Measurements from ENCODE around the gene DENND6B.
"Not testable (repeated sequence)": the region's sequence is repeated elsewhere in the genome, so short reads cannot be mapped to it uniquely, and the experiment has no call there.

DENND6B gene

GRCh38 chr22:50338042-50338573, 11.3 kb upstream of the DENND6B start:
- DNase-seq: no peak

GRCh38 chr22:50337262-50338041, 10.6 kb upstream of the DENND6B start:
- DNase-seq: no peak

DNA sequence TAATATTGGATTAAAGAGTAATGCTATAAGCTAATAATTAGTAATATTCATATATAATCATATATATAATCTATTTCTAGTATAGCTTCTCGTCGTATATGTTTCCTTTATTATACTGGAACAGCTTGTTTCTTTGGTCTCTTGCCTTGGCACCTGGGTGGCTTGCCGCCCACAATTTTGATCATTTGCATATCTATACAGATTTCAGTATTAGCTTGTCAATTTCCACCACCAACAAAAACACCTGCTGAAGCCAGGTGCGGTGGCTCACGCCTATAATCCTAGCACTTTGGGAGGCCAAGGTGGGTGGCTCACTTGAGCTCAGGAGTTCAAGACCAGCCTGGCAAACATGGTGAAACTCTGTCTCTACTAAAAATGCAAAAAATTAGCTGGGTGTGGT, 7.6 kb upstream of the DENND6B start:
- not testable (repeated sequence) for DNase-seq

DNA sequence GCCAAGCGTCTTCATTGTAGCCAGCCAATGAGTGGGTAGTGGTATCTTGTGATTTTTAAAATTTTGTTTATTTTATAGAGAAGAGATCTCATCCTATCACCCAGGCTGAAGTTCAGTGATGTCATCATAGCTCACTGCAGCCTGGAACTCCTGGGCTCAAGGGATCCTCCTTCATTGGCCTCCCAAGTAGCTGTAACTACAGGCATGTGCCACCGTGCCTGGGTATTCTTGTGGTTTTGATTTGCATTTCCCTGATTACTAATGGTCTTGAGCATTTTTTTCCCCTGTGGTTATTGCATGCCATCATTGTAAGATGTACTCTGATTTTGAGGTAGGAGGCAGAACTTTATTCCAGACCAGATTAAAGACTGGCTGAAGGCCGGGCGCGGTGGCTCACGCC, 2.4 kb upstream of the DENND6B start:
- no peak for DNase-seq

DNA sequence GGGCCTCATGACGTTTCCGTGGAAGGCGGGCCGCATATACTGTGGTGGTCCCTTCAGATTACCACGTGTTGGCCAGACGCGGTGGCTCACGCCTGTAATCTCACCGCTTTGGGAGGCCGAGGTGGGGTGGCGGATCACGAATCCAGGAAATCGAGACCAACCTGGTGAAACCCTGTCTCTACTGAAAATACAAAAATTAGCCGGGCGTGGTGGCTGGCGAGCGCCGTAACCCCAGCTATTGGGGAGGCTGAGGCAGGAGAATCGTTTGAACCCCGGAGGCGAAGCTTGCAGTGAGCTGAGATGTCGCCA, 853 bp upstream of the DENND6B start:
- no peak for DNase-seq

DNA sequence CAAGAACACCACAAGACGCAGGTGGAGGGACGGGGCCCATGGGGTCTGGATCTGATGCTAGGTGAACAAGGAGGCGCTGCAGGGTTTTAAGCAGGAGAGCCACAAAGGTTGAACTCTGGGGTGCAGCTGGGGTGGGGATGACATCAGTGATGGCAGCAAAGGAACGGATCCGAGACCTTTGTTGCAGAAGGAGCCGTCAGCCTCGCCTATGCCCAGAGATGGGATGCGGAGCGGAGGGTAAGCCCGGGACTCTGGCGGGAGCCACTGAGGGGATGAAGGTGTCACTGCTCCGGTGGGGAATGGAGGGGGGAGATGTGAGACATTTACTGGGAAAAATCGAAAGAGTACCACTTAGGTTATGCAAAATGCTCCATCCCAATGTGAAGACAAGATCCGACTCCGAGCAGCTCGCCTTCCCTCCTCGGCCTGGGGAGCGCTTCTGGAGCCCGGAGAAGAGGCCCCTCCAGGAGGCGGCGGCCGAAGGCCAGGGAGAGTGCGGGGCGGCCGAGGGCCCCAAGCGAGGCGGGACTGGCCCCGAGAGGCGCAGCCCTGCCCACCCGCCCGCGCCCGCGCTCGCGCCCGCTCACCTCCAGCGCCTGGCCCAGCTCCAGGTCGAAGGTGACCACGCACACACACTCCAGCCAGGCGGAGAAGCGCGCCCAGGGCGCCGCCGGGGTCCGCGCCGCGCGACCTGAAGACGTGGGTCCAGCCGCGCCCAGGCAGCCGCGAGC, 422 bp downstream of the DENND6B start:
- DNase-seq: no peak

DNA sequence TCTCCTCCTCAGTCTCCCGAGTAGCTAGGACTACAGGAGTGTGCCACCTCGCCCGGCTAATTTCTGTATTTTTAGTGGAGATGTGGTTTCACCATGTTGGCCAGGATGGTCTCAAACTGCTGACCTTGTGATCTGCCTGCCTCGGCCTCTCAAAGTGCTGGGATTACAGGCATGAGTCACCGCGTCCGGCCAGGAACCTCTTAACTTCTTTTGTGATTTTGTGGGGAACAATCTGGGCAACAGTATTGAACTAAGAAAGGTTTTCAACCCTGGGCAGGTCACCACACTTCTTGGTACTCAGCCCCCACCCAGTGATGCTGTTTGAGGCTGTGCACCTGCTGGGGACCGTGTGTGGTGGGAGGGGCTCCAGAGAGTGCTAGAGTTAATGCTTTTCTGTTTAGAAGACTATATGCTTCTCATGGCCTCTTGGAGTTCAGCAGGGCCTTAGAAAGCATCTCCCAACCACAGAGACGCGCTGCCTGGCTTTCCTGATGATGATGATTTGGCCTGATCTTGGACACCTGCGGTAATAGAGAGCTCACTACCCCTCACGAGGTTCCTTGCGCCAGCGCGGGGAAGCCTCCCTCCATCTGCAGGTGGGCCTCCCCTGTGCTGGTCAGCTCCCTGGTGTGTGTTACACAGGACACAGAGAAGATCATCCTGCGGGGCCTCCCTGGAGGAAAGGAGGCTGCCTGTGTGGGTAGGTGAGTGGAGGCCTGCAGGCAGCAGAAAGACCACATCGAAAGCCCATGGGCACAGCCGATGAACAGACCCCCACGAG, 1.2 kb downstream of the DENND6B start:
- DNase-seq: no peak

DNA sequence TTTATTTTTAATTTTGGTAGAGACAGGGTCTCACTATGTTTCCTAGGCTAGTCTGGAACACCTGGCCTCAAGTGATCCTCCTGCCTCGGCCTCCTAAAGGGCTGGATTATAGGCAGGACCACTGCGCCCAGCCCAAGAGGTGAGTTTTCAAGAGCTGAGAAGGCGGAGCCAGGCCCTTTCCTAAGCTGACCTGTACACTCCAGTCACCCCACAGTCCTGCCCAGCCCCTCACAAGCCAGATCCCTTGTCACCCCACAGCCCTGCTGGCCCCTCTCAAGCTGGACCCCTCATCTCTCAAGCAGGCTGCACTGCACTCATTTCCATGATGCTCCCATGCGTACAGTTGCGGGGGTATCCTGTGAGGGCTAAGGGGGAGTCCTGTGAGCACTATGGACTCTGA, 2.9 kb downstream of the DENND6B start:
- DNase-seq: no peak

DNA sequence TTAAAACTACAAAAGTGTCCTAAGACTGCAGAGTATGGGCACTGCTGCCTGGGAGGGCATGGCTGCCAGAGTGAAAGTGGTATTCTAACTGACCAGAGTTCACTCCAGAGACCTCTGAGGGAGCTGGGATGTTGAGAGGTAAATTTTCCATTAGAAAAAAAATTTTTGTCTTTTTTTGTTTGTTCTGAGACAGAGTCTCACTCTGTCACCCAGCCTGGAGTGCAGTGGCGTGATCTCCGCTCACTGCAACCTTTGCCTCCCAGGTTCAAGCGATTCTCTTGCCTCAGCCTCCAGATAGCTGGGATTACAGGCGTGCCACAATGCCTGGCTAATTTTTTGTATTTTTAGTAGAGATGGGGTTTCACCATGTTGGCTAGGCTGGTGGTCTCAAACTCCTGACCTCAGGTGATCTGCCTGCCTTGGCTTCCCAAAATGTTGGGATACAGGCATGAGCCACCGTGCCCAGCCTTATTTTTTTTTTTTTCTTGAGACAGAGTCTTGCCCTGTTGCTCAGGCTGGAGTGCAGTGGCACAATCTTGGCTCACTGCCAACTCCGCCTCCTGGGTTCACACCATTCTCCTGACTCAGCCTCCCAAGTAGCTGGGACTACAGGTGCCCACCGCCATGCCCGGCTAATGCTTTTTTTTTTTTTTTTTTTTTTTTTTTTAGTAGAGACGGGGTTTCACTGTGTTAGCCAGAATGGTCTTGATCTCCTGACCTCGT, 4.3 kb downstream of the DENND6B start:
- not testable (repeated sequence) for DNase-seq

DNA sequence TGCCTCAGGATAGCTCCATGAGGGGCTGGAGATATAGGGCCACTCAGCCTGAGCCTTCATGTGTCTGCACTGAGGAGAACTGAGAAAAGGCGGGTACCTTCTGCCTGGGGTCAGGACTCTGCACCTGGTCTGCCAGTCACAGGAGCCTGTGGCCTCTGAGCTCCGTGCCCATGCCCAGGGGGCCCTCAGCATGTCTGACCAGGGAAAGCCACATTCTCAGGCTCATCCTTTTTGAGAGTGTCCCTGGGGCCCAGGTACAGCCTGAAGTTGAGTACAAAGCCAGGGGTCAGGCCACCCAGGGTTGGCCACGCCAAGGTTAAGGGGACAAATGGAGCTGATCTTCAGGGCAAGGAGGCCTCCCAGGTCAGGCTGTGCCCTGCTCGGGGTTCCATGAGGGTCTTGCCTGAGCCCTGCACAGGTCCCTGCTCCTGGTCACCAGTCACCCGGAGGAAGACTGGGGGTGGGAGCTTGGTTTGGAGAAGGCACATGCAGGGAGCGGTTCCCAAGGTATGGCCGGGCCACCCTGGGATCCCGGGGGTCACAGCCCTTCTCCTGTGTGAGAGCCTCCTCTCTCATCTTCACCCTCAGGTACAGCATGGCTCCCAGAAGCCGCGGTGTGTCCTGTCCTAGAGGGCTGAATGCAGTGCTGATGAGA, 6.0 kb downstream of the DENND6B start:
- no peak for DNase-seq

- no peak for DNase-seq
Observed at GRCh38 chr22:50320116-50320515, 6.7 kb downstream of the DENND6B start.

DNA sequence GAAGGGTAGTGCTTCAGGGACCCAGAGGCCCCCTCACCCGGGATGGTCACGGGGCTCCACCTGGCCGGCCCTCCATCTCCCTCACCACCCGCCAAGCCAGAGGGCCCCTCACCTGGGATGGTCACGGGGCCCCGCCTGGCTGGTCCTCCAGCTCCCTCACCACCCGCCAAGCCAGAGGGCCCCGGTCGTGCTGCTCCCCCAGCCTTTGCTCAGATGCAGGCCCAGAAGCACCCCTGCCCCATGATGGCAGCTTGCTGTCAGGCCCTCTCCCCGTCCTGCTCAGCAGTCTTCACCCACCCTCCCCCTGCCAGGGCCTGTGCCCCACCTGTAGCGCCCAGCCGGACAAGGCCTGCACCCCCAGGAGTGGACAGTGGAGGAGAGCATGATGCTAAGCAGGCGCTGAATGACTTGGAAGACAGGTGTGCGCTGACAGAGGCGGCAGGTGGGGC, 7.3 kb downstream of the DENND6B start:
- DNase-seq: no peak

GRCh38 chr22:50318698-50319411, 8.0 kb downstream of the DENND6B start:
- no peak for DNase-seq

GRCh38 chr22:50318356-50318697, 8.5 kb downstream of the DENND6B start:
- DNase-seq: no peak

DNA sequence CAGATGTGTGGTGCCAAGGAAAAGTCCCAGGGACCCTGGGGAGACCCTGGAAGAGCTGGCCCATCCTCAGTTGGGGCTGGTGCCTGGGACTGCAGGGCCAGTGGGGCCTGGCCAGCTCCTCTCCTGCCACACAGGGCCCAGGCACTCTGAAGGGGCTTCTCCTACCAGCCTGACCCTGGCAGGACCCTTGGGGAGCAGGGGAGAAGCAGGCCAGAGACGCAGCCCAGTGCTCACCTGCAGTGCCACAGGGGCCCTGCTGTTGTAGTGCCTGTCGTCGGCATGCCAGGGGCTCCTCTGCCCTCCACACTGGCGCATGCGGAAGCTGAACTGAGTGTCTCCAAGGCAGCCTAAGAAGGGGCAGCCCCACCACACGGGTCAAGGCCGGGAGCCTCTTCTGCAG, 9.1 kb downstream of the DENND6B start:
- DNase-seq: no peak

GRCh38 chr22:50317178-50317577, 9.6 kb downstream of the DENND6B start:
- no peak for DNase-seq

- DNase-seq: no peak
Observed at GRCh38 chr22:50316114-50317065, 10.4 kb downstream of the DENND6B start.

GRCh38 chr22:50315289-50316113, 11.3 kb downstream of the DENND6B start:
- no peak for DNase-seq

GRCh38 chr22:50314455-50315288, 12.1 kb downstream of the DENND6B start:
- no peak for DNase-seq
